GM21619 (cell line): ENCODE measurements around the gene IRF1.
A peak's percentile ranks its signal among the peaks of the same experiment; 100 is the strongest.

ENCODE experiments used
- ATAC-seq: cut with Tn5 transposase; IDR thresholded peaks from one replicate; pipeline ENCODE4 v1.9.1; 2021; ENCODE audit not compliant: unreplicated experiment

Gene IRF1

GRCh38 chr5:132500931-132501628, 10.5 kb upstream of the IRF1 start:
- peak; percentile 29 for ATAC-seq

DNA sequence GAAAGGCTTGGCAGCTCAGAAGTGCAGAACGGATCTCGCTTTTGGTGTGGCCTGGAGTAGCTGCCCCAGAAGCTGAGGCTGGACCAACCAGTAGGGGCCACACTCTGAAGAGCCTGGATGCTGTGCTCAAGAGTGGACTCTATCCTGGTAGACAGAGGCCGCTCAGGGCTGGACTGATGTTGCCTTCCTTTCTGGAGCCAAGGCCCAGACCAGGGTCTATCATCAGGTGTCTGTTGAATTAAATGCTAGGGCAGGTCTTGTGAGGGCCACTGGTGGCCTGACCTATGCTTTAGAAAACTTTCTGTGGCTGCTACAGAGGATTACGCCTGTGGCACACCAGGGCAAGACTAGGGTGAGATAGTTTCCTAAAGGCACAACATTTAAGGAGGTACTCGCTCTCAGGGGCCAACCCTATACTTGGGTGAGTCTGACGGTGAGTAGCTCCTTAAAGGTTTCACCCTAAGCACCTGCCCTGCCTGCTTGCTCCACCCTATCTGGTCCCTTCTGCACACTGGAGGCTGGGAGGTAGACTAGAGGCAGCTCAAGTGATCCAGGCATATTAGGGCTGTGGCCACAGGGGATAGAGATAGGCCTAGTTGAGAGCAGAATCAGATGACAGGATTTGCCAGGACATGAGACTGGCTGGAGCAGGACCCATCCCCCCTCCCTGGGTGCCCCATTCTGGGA, 9.8 kb upstream of the IRF1 start:
- ATAC-seq = no peak

DNA sequence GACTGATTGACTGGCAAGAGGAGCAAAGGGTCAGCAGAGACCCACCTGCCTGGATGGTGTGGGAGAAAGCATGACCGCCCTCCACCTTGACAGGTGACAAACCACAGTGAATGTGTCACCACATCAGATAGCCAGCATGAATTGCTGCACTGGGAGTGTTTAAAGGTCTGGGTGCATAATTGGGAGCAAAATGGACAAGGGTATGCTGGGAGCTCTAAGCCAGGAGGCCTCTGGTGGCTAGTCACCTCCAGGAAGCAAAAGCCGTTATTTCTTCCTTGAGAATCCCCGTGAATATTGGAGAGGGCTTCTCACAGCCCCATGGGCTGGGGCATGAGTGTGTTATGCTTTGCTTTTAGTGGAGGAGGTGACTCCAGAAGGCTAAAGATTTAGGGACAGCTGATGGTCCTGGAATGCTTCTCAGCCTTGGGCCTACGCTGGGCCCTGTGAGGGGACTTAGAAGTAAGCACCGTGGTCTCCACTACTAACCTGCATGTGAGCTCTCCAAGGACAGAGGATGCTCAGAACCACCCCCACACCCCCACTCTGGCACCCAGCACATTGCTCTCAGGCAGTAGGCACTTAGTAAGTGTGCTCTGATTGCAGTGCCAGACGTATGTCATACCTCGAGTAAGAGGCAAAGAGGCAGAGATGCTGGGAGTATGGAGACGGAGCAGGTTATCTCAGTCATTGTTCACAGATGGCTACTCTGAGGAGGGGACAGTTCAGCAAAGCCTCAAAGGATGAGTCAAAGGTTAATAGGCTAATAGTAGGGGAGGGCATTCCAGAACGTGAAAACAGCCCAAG, 9.1 kb upstream of the IRF1 start:
- no peak for ATAC-seq

DNA sequence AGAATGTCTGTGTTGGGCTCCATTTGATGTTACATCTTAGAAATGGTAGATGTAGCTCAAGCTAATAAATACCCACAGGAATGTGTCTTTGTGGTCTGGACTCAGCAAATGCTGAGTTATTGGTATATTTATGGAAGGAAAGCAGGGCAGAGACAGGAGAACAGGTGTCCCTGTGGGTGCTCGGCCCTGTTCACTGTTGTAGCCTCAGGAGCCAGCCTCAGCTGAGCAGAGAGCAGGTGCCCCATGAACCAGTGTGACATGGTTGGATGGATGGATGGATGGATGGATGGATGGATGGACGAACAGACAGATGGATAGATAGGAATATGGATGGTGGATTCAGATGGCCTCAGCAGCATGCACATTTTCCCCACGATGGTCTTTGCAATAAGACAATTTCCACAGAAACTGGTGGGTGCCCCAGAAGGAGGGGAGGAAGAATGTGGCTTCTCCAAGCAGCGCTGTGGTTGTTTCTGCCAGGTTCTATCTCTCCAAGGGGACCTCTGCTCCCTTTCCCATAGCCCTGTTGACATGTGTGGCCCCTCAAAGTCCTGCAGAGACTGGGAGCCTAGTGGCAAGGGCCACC, 8.2 kb upstream of the IRF1 start:
- ATAC-seq = no peak

DNA sequence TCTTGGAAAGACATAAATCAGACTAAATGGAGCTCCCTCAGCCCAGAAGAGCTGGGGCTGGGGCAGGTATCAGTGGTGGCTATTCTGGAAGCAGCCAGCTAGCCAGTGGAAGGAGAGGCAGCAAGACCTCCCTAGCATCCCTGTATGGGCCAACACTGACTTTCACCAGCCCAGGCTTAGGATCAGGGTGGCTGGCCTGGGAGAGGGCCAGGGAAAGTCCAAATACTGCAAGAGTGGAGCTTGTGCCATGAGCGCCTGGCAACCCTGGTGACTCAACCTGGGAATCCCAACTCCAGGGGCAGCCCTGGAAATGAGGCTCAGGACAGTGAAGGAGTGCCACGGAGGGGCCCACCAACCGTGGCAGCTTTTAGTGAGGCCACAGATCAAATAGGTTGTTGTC, 7.6 kb upstream of the IRF1 start:
- no peak for ATAC-seq

GRCh38 chr5:132497488-132497997, 7.0 kb upstream of the IRF1 start:
- no peak for ATAC-seq

- peak; percentile 43 for ATAC-seq
Measured at GRCh38 chr5:132496631-132497487, 6.3 kb upstream of the IRF1 start.

DNA sequence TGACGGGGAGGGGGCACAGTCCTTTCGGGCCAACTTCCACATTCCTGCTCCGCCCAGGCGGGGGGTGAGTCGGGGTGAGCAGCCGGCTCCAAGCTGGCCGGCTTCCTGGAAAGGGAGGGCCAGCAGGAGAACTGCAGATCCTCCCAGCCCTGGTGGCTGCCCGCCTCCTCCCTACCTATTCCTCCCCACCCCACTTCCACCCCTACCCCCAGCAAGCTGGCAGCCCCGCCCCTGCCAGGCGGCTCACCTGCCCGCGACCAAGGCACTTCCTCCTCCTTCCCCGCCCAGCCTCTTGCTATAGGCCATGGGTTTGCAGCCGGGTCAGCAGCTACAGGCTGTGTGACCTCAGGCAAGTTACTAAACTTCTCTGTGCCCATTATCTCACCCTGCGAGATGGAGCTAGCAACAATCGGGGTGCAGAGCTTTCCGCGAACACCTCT, 5.6 kb upstream of the IRF1 start:
- peak; percentile 37 for ATAC-seq

DNA sequence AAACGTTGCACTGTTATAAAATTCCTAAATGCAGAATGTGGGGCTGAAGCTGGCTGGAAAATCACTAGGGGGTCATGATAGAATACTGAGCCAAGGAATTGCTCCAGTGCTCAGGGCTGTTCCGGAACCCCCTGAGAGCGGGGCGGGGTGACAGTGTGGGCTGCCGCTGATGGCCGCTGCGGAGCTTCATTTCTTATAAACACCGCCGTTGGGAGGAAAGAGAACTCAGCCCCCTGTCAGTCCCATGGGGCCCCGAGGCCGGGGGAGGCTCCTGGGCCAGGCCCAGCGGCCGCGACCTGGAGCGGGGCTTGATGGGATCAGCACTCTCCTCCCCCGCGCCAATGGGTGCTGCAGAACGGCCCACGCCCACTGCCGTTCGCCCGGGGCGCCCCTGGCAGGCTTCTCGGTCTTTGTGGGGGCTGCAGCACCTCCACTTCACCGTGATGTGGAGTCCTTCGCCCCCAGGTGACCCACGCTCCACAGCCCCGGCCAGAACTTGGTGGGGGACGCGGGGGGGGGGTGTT, 5.2 kb upstream of the IRF1 start:
- ATAC-seq = peak; percentile 32

DNA sequence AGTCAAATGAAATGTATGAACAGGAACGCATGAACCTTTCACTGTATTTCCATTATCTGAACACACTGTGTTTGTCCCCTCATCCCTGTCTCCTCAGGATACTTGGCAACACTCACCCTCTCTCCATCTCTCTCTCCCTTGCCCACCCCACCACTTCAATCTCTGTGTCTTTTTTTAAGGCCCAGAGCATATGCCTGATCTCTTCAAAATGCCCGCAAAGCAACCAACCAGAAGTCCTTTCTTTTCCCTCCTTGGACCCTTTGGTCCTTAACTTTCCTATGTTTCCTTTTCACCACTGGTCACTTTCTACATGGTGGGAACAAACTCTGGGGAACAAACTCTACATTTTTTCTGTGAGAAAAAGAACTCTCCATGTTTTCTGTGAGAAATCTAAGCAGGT, 3.2 kb upstream of the IRF1 start:
- no peak for ATAC-seq

- ATAC-seq = no peak
Measured at GRCh38 chr5:132493241-132493640, 2.7 kb upstream of the IRF1 start.

- no peak for ATAC-seq
Measured at GRCh38 chr5:132492386-132493125, 2.0 kb upstream of the IRF1 start.

- peak; percentile 21 for ATAC-seq
Measured at GRCh38 chr5:132491368-132492364, 1.1 kb upstream of the IRF1 start.

DNA sequence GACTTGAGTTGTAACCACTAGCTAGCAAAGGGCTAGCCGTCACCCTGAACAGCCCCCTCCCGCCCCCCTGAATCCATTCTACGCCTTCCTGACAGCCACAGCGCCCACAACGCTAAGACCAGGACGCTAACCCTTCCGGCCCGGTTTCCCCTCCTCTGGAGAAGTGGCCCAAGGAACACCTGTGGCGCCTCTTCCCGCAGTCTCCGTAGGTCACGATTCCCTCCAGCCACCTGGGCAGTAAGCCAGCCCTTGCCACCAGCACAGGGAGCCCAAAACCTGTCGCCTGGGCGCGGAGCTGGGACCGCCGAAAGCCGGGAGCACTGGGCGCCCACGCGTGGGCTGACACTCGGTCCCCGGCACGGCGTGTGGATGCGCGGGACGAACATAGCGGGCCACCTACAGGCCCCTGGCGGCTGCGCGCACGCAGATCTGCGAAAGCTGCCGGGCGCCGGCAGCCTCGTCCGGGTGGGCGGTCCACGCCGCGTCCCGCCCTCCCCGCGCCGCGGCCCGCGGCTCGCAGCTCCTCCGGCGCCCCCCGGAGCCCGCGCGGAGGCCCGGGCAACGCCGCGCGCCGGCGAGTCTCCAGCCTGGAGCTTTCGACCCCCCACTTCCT, 596 bp downstream of the IRF1 start:
- peak; percentile 20 for ATAC-seq

DNA sequence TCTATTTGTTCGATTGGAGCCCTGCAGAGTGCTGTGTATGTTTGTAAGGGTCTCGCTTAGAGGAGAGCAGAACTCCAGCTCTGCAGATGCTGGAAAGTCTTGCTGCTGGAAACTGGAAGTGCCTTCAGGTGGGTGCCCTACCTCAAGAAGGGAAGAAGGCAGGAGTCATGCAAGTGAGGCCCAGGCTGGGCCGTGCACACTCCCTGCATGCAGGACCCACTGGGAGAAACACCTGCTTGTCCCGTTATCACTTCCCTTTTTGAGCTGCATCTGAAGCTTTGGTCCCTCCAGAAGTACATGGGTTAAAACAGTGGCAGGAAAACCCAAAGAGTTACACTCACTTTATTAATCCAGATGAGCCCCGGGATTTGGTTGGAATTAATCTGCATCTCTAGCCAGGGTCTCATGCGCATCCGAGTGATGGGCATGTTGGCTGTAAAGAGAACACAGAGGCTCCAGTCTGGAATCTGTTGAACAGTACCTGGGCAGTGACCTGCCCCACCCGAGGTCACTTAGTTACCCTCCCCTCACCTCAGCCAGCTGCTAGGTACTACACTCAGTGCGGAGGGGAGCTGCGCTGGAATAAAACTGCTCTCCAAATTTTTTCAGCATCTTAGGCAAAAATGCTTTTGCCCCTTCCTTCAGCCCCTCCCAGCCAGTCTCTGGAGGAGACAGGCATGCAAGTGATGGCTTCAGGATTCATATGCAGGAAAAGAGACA, 1.4 kb downstream of the IRF1 start:
- no peak for ATAC-seq

DNA sequence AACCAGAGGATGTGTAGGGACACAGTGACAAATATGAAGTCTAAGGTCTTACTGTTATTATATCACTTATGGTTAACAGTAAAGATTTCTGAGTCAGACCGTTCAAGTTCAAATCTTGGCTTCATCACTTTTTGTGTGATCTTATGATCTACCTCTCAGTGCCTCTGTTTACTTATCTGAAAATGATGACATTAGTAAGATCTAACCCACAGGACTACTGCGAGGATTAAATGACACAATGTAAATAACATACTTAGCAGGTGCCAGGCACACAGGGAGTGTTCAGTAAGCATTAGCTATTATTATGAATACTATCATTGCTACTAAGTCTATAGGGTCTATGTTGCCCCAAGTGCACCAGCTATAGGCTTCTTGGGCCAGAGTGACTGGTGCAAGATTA, 2.0 kb downstream of the IRF1 start:
- no peak for ATAC-seq
